ENCODE results near the gene NLRP10. TPM values are rescaled to one million over a fixed set of nuclear protein-coding genes. Genes with fewer than 3 reads are reported as not detected.

Gene NLRP10
- total RNA-seq, 1 donor from 2014 or later: not detected

DNA sequence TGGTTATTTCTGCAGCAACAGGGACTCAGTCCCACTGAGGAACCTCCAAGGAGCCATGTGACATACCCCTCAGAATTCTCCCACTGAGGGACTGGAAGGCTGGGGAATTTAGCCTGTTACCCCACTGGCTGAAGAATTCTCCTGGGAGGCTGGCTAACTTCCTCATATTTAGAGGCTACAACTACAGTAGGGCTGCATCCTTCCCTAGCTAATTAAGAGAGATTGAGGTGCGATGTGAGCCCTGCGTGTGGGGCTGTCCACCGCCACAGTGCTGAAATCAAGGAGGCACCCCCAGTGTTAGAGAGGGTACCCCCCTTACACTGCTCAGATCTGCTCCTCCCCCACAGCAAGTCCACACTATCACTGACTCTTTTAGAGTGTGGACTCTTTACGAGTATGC, 43.0 kb upstream of the NLRP10 start:
- Mint-ChIP-seq H3K36me3 (ENCODE audit: unreplicated experiment) (no peaks in the 10 kb centered on the region), H3K27me3 (ENCODE audit: unreplicated experiment) (peaks cover 4% of the 10 kb centered on the region), H3K4me1 (ENCODE audit: low read depth, unreplicated experiment) (no peaks in the 10 kb centered on the region), H3K4me3 (ENCODE audit: unreplicated experiment) (no peak overlapping the region), H3K27ac (ENCODE audit: unreplicated experiment) (no peak overlapping the region), H3K9me3 (ENCODE audit: unreplicated experiment) (no peaks in the 10 kb centered on the region)
- DNase-seq: no peak
- TF ChIP-seq, protein P1, sequence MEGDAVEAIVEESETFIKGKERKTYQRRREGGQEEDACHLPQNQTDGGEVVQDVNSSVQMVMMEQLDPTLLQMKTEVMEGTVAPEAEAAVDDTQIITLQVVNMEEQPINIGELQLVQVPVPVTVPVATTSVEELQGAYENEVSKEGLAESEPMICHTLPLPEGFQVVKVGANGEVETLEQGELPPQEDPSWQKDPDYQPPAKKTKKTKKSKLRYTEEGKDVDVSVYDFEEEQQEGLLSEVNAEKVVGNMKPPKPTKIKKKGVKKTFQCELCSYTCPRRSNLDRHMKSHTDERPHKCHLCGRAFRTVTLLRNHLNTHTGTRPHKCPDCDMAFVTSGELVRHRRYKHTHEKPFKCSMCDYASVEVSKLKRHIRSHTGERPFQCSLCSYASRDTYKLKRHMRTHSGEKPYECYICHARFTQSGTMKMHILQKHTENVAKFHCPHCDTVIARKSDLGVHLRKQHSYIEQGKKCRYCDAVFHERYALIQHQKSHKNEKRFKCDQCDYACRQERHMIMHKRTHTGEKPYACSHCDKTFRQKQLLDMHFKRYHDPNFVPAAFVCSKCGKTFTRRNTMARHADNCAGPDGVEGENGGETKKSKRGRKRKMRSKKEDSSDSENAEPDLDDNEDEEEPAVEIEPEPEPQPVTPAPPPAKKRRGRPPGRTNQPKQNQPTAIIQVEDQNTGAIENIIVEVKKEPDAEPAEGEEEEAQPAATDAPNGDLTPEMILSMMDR (IDR thresholded peaks at IDR 0.05; ENCODE audit: partially characterized antibody, unreplicated experiment): no peak

DNA sequence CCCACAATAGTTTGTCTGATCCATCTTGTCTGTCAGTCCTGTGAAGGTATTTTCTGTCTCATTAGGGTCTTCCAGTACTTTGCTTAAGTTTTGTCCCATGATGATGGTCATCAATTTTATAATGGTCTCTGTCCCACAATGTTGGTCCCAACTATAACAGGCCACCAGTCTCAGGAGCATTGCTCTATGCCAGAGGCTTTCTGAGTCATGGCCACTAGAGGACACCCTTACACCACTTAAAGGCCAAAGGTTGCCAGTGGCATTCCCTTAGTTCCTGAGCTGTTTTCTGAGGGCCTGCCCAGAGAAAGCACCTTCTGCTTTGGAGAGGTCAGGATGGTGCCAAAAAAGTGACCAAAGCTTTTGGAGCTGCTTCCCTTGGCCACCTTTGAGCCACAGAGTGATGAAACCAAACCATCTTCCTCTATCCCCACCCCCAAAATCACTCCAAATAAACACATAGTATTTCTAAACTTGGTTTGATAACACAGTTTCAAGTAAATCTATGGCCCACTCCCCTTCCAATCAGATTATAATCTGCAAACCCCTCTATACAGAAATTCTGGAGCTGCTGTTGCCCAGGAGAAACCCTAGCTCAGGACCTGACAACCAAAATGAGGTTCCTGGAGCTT, 41.2 kb upstream of the NLRP10 start:
- H3K9me3 Mint-ChIP-seq (ENCODE audit: unreplicated experiment): no peaks in the 10 kb centered on the region
- H3K27ac Mint-ChIP-seq (ENCODE audit: unreplicated experiment): no peak overlapping the region
- no peaks in the 10 kb centered on the region for H3K36me3 Mint-ChIP-seq (ENCODE audit: unreplicated experiment)
- H3K27me3 Mint-ChIP-seq (ENCODE audit: unreplicated experiment): peaks cover 4% of the 10 kb centered on the region
- no peak overlapping the region for H3K4me3 Mint-ChIP-seq (ENCODE audit: unreplicated experiment)
- H3K4me1 Mint-ChIP-seq (ENCODE audit: low read depth, unreplicated experiment): no peaks in the 10 kb centered on the region
- peak; percentile 71 for DNase-seq
- TF ChIP-seq, protein P1 (IDR thresholded peaks at IDR 0.05; ENCODE audit: partially characterized antibody, unreplicated experiment): peak; percentile 67

DNA sequence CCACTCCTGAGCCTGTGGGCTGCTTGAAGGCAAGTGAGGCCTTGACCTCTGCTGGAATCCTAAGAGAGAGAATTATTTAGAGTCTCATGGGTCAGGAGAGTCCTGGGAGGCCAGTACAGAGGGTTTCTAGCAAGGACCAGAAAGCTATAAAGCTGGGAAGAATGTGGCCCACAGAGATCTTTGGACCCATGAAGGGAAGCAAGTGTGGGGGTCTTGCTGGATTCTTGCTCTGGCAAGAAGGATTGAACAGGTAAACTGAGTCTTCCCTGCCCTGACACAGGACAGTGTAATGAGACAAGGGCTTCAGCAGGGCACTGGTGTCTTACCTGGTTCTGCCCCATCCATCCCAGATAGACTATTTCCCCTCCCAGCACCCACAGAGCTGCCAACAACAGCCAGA, 40.3 kb upstream of the NLRP10 start:
- Mint-ChIP-seq H3K27ac (ENCODE audit: unreplicated experiment) (no peak overlapping the region), H3K4me1 (ENCODE audit: low read depth, unreplicated experiment) (no peaks in the 10 kb centered on the region), H3K4me3 (ENCODE audit: unreplicated experiment) (no peak overlapping the region), H3K36me3 (ENCODE audit: unreplicated experiment) (no peaks in the 10 kb centered on the region), H3K27me3 (ENCODE audit: unreplicated experiment) (peaks cover 4% of the 10 kb centered on the region), H3K9me3 (ENCODE audit: unreplicated experiment) (no peaks in the 10 kb centered on the region)
- no peak for DNase-seq
- TF ChIP-seq, protein P1 (IDR thresholded peaks at IDR 0.05; ENCODE audit: partially characterized antibody, unreplicated experiment): no peak

DNA sequence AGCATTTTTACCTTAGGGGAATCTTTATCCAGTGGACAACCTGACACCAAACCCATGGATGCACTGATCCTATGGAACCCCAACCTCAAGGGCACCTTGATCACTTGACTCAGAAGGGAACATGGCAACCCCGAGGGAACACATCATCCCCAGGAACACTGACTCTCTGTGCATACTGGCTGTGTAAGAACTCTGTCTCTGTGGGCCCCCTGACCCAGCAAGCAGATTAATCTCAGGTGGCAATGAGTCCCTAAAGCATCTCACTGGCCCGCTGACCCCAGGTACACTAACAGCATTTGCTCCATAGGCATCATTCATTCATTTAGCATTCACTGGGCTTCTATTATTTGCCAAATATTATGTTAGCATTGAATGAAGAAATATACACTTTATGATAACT, 38.8 kb upstream of the NLRP10 start:
- no peaks in the 10 kb centered on the region for H3K36me3 Mint-ChIP-seq (ENCODE audit: unreplicated experiment)
- no peaks in the 10 kb centered on the region for H3K4me1 Mint-ChIP-seq (ENCODE audit: low read depth, unreplicated experiment)
- no peak for DNase-seq
- TF ChIP-seq, protein P1 (IDR thresholded peaks at IDR 0.05; ENCODE audit: partially characterized antibody, unreplicated experiment): no peak
- no peaks in the 10 kb centered on the region for H3K27me3 Mint-ChIP-seq (ENCODE audit: unreplicated experiment)
- H3K4me3 Mint-ChIP-seq (ENCODE audit: unreplicated experiment): no peak overlapping the region
- no peaks in the 10 kb centered on the region for H3K9me3 Mint-ChIP-seq (ENCODE audit: unreplicated experiment)
- H3K27ac Mint-ChIP-seq (ENCODE audit: unreplicated experiment): no peak overlapping the region

DNA sequence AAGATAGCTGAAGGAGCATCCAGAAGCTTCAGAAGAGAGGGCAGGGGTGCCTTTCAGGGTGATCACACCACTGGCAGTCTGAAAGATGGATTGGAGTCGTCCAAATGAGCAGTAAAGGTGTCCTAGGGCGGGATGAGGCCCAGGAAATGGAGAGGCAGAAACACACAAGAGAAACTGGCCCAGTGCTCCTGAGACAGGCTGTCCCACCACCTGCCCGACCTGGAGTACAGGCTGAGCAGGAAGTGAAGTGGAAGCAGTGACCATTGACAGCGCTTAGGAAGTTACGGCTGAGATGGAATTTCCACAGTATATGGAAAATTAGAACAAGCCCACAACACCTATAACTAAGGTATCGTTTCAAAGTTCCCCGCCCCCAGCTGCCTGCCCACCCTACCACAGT, 37.9 kb upstream of the NLRP10 start:
- Mint-ChIP-seq H3K27me3 (ENCODE audit: unreplicated experiment) (no peaks in the 10 kb centered on the region), H3K36me3 (ENCODE audit: unreplicated experiment) (no peaks in the 10 kb centered on the region), H3K9me3 (ENCODE audit: unreplicated experiment) (no peaks in the 10 kb centered on the region), H3K27ac (ENCODE audit: unreplicated experiment) (no peak overlapping the region), H3K4me1 (ENCODE audit: low read depth, unreplicated experiment) (no peaks in the 10 kb centered on the region), H3K4me3 (ENCODE audit: unreplicated experiment) (no peak overlapping the region)
- no peak for DNase-seq
- TF ChIP-seq, protein P1 (IDR thresholded peaks at IDR 0.05; ENCODE audit: partially characterized antibody, unreplicated experiment): no peak

Data from glutamatergic neuron (in vitro differentiated cells).